C1 segment of cervical spinal cord (tissue), 14 donors: ENCODE results near the gene GNAO1.

ENCODE experiments used
- DNase-seq, 14 donors: peaks; one replicate each; lab custom pipeline; 2025; lab: John Stamatoyannopoulos, UW

GNAO1 gene

DNA sequence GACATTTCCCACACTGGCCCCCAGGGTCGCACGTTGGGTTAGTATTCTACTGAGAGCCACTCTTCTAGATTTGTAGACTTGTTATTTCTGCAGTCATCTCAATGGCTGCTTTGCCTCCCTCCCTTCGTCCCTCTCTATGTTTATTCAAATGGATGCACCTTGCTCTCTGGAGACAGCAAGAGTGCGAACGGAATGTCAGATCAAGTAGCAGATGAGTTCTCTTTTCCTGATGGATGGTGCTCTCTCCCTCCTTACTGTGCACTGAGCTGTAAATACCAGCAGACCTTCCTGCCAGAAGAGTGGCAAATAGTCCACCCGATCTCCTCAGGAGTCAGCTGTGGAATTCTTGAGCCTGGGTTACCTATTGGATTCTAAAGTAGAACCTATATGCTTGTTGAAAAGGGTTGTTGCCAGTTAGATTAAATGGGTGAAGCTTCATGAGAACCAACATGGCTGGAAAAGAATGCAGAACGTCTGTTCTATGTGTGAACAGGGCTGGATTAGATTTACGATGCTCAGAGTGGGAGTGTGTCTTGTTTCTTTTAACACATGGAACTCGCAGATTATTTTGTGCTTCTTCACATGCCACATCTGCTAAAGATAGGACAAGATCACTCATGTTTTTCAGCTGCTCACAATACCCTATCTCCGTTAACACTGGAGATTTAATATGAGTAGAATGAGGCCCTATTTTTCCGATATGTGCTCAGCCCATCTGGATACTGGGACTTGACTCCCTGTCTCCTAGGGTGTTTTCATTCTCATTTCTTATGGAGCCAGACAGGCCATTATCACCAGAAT lies 6.1 kb downstream of the GNAO1 start:
- peak in 1 of 14 donors; percentile 40 for DNase-seq

DNA sequence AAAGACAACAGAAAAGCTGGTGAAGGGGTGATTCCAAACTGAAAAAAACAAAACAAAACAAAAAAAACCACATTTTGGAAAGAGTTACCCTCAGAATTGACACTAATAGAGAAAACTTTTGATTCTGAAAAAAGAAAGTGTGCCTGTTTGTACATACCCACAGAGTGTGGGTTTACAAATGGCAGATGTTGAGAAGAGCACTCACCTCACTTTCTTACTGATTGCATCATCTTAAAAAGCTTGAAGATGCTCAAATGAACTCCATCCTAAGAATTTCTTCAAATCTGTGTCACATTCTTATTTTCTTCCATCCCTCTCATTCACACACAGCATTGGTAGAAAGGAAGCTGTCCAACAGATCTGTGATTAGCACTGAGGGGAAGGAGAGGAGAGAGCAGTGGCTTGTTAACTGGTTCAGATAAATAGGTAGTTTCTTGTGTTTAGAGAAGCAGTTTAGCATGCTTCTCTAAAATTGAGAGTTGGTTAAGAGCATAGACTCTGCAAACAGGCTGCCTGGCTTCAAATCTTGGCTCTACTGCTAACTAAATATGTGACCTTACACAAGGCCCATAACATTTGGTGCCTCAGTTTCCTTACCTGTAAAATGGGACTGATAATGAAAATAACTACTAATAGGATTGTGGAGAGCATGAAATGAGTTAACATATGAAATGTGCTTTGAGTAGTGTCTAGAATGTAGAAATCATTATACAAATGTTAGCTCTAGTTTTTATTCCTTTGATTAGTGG lies 6.9 kb downstream of the GNAO1 start:
- no peak for DNase-seq

DNA sequence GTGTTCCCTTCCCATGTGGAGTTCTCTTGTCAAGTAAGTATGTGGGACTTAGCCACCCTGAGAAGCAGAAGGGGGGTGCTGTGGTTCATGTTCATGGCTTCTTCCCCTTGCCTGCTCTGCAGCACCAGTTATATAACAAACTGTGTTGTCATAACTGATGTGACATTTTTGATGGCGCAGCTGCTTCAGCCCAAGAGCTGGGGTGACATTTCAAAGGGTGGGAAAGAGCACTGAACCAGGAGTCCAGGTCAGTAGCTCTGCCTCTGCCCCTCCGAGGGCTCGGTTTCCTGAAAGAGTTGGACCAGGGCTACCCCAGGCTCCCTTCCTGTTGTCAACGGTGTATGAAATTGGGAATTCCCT lies 7.4 kb downstream of the GNAO1 start:
- DNase-seq, result no peak

DNA sequence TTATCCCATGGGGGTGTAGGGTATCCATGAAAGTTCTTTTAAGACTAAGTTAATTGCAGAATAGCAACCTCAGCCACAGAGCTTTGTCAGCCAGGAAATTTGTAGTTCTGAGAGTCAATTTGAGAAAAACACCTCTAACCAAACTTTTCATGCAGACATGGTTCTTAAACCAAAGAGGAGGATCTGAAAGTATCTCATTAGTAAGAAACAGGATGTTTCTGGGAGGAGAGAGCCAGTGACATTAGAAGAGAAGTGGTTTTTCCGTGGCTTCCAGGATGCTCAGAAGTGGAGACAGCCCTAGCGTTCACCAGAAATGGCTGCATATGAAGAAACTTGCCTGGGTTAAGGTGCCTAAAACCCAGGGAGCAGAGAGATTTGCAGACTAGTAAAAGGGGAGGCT lies 7.9 kb downstream of the GNAO1 start:
- DNase-seq, result no peak

DNA sequence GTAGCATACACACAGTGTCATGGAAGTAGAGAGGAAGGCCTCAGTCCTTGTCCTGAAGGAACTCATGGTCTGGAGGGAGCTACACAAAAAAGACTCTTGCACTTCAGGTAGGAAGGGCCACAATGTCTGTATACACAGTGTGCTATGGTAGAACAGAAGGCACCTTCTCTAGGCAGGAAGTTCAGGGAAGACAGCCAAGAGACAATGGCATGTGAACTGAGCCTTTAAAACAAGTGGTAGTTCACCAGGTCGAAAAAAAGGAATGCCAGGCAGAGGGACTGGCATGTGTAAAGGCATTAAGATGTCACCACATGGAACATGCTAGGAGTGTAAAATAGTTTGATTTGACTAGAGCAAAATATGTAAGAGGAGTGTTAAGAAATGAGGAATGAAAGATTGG lies 9.7 kb downstream of the GNAO1 start:
- peak in 1 of 14 donors; percentile 36 for DNase-seq

DNA sequence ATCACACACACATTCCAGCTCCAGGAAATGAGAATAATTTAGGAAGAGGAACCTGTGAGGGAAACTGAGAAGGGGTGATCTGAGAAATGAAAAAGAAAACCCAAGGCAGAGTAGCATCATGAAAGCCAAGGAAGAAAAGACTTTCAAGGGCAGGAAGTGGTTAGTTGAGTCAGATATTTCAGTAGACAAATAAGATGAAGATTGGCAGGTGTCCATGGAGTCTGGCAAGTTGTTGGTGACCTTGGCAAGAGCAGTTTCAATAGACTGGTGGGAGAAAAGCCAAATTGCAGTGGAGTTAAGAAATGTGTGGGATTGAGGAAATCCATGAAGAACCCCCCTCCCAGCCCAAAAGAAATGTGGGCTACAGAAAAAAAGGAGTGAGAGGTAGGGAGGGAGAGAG lies 10.7 kb downstream of the GNAO1 start:
- no peak for DNase-seq

DNA sequence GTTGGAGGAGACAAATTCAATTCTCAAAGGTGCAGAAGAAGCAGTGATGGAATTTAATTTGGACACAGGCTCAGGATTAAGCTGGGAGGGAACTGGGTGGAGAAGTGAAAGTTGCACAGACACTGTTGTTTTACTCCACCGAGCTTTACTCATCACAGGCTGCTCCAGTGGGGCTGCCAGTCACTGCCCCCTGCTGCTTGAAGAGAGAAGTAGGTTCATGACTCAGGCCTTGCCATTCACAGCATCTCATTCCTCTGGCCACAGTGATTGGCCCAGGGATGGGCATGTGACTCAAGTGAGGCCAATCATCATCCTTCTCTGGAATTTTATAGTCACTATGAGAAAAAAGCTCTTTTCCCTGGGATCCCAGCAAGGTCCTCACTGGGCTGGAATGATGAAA lies 11.8 kb downstream of the GNAO1 start:
- DNase-seq, result peak in 1 of 14 donors; percentile 22

DNA sequence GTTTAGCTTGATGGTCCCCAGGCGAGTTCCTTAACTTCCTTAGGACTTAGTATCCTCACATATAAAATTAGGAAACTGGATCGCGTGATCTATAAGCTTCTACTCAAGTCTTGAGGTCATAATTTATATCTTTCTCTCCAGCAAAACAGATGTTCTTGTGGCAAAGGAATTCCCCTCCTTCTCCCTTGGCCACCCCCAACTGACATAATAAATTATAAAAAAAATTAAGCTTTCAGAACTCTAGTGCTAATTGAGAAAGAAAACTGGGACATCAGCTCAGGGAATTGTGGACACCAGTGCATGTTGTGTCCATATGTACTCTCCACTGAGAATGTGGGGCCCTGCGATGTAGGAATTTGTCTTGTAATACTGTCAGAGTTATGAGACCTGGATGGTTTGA lies 13.5 kb downstream of the GNAO1 start:
- no peak for DNase-seq

DNA sequence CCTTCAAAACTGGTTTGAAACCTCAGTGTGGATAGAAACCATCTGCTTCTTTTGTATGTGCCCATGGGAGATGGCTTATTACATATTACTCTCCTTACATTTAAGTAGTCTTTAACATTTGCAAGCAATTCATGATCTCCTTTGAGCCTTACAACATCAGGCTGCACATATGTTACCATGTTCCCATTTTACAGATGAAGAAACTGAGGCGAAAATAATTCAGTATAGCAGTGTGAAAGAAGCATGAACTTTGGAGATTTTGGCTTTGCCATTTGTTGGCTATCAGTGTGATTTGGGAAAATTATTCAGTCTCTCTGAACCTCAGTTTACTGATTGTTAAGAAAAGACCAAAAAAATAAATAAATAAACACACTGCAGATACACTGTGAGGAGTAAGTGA lies 15.7 kb downstream of the GNAO1 start:
- DNase-seq, result no peak

DNA sequence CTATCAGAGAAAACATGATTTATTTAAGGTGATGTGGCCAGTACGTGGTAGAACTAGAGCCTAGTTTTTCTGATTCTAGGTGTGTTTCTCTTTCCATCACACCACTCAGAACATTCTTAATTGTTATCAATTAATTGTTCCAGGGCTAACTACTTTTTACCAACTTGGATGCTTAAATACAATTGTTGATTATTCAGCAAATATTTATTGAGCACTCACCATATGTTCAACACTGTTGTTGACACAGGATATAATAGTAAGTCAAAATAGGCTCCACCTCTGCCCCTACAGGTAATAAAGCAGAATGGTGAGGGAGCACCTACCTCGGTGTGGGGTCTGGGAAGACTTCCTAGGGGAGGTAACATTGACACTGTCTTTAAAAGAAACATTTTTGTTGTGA lies 16.1 kb downstream of the GNAO1 start:
- DNase-seq, result no peak

DNA sequence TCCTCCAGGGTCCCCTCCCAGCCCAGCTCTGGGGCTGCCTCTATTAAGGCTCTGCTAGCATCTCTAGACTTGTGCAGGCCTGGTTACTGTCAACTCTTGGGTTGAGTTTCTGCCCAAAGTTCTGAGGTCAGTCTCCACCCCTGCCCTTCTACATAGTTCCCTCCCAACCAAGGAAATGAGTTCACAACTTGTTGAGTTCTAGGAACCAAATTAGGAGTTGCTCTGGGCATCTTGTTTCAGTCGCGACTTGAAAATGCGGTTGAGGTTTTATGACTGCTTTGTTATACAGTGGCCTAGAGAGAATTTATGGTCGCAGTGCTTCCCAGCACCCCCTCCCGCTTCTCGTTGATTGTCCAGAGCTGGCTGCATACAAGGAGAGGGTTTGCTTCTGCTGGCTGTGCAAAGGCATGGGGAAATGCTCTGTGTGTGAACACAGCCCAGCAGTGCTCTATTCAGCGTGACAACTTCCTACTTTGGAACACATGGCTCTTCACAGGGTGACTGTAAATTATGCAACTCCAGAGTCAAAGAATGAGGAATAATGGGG lies 20.2 kb downstream of the GNAO1 start:
- DNase-seq, result no peak

DNA sequence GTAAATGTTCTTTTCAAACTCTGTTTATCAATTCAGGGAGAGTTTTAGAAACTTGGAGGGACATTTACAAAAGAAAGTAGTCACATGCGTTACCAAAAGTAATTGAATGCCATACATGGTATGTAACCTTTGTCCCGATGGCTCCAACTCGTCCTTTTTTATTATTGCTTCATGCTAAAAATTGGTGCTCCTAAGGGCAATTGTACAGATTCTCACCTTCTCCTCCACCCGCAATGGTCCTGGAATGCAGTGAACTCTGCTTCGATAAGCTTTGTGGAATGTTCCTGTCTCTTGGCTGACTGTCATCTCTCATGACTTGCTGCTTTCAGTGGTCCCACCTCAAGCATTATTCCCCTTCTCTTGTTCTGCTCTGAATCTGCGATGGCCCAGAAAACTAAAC lies 20.9 kb downstream of the GNAO1 start:
- no peak for DNase-seq

DNA sequence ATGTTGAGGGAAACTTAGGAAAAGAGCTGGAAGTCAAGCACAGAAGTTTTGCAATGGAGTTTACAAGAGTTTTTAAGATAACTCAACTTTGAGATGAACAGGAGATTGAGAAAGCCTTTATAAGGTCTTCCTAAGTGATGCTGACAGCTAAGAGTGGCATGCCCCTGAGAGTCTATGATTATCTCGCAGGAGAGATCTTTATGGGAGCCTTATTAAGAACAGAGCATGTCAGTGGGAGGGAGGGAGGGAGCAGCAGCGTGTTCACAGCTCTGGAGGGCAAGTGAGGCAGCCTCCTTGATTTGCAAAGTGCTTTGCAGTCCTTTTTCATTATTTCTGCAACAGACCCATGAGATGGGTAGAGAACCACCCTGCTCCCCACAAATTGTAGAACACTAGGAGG lies 30.7 kb downstream of the GNAO1 start:
- no peak for DNase-seq

DNA sequence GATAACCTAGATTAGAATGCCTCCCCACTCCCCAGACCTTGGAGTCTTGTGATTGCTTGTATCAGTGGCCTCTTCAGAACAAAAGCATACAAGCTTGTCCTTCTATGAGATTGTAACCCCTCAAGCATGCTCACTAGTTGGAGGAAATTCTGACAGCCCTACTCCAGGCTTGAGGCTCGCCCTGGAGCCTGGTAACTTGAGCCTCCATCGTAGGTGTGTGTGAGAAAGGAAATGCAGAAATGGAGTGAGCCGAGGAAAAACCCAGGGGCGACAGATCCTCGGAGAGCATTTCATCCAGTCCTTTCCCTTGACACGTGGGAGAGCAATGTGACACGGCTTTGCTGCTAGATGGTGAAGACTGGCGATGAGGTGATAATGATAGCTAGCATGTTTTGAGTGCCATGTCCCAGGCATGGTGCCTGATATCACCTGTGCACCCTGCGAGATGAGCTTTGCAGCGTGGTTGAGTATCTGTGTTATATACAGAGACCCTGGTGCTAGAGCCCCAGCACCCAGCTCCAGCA lies 31.2 kb downstream of the GNAO1 start:
- DNase-seq, result peak in 1 of 14 donors; percentile 16

DNA sequence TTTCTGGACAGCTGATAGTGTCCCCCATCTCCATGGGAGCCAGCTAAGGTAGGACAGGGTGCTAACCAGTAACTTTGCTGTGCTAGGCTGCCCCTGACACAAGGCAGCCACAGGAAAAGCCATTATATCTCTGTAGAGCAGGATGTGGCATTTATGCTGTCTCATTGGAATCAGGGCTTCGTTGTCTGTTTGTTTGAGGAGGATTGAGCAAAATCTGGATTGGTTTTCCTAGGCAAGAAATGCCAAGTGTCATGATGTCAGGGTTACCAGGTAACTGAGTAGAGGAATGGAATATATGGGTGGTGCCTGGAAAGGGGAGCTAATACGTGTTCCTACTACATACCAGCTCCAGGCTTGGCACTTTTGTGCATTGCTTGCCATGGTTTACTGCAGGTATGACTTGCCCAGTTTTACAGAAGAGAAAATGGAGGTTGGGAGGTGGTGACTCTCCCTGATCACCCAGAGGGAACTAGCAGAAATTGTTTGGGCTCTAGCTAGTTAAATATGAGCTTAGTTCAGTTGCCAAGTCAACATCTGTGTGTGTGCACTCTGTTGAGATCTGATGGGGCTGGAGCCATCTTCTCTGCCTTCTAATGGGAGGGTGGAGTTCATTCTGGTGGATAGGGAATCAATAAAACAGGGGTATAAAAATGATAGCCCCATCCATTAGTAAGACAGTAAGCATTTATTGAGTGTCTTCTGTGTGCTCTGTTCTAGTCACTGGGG lies 33.9 kb downstream of the GNAO1 start:
- no peak for DNase-seq

DNA sequence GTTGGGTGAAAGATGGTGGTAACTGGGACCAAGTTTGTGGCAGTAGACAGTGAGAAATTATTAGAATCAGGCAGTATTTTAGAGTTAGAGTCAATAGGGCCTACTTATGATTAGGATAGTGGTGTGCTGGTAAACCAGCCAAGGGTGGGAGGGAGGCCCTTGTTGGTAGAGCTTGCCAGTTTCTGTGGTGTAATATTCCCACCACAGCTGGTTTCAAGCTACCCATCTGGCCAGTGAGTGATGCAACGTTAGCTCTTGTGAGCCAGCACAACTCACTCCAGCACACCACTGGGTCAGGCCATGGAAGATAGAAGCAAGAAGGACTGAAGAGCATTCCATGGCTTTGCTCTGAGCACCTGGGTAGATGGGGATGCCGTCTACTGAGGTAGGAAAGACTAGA lies 34.9 kb downstream of the GNAO1 start:
- no peak for DNase-seq

DNA sequence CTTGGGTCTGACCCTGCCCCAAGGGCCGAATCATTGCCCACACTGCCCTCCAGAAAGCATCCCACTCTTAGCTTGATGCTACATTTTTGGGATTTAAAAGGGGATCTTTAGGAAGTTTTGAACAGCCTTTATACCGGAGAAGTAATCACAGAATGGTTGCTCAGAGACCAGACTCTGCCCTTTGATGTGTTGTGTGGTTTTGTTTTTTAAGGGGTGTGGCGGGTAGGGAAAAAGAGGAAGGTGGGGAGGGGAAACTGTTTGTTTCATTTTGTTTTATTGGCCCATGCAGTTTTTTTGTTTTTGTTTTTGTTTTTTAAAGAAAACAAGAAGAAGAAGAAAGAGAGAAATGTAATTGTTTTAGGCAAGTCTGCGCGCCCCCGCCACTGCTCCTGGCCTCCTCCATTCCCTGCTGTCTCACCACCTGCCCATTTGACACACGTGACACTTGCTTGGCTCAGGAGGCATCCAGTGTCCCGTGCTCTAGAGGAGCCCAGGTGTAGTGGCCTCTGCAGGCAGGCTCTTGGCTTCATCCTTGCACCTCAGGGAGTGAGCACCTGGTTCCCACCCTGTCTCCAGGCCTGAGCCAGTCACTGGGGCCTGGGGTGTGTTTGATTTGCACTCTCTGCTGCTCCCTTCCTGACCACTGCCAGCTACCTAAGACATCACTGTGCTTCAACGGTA lies 35.7 kb downstream of the GNAO1 start:
- peak in 2 of 14 donors; percentile 51 to 96 for DNase-seq

DNA sequence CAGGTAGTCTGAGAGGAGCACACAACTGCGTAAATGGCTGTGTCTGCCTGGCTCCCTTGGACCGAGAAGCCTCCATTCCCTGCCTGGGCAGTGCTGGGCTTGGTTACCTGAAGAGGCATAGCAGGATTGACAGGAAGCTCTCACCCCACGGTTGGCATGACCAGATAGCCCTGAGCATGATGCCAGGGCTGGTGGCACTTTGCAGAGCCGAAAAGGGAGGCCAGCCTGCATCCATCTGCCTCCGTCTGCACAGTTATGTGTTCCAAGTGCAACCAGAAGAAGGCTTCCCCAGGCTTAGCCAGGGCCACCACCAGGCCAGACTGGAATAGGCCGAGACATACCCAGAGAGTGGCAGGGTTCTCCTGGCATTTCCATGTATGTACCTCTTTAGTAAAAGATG lies 36.6 kb downstream of the GNAO1 start:
- DNase-seq, result peak in 1 of 14 donors; percentile 96

DNA sequence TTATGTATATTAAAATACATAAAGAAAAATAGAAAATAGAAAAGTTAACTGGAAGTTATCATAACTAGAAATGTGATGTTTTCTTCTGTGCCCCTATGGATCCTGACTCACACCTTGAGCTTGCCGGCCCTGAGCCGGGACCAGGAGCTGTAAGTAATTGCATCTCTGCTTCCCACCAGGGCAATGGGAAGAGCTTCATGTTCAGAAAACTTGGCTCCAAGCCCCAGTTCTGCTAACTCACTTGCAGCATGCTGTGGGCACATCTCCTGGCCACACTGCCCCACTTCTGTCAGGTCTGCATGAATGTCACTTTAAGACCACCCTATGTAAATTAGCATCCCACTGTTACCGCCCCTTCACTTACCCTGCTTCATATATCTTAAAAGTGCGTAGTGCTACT lies 37.2 kb downstream of the GNAO1 start:
- peak in 1 of 14 donors; percentile 30 for DNase-seq

DNA sequence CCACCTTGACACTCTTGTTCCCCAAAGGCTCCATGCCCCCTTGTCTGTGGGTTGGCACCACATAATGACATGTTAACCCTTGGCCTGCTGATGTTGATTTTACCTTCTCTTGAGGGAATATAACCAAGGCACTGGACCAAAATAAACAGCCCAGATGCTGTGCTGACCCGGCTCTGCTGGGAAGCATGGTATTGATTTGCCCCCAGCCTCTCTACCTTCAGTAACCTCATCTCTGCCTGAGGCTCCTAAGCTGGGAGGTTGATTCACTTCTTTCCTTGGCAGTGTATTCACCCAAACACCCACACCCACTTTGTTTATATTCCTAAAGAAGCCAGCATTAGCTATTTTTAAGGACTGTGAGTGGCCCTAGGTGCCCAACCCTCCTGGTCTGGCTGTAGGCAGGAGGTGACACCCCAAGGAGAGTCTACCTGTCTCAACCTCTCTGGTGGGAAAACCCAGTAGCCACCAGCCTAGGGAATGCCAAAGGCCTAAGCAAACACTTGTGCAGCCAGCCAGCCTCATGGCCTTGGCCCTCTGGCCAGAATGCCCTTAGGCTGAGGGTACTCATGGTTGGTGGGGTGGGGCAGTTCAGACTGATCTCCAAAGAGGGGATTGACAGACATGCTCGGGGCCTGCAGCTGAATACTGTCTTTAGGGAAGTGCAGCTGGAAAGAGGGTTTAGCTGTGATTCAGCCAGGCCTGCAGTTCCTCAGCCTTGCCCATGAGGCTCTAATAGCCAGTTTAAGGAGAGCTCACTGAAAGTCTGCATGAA lies 42.7 kb downstream of the GNAO1 start:
- no peak for DNase-seq

DNA sequence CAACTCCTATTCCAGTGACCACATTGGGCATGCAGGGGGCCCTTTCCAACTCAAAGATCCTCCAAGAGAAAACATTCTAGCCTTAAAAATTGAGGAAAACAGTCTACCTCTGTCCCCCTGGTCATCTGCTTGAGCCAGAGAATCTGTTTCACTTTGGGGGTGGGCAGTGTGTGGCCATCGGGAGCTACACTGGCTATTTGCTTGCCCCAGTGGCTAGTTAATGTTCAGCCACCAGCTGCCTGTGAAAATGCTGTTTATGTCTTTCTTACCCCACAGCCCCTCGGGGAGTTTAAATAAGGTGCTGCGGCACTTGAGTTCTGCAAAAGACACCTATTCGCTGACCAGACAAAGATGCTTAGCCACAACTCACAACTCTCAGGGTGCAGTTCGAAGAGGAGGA lies 43.4 kb downstream of the GNAO1 start:
- no peak for DNase-seq
